ENCODE results near the gene FBXL16. TPM values are rescaled to one million over a fixed set of nuclear protein-coding genes. Genes with fewer than 3 reads are reported as not detected.

FBXL16 gene
- total and polyA plus RNA-seq, 2 of the 13 experiments (the other 11 are each of a cell fraction or from before 2014, with no cell fraction given): 0.22 to 2.0 TPM

GRCh38 chr16:740764-741505 lies 35.3 kb upstream of the FBXL16 start, which contains the start of gene CIAO3 (continued):
- TF ChIP-seq HOMEZ (CRISPR knock-in tag; IDR thresholded peaks at IDR 0.05; ENCODE audit: low read depth): 0 out of 2 replicates have a peak, but pooled peaks have one; percentile 15
- no peak for TF ChIP-seq ADNP (CRISPR knock-in tag; IDR thresholded peaks at IDR 0.05)
- no peak for TF ChIP-seq SMARCE1 (IDR thresholded peaks at IDR 0.05; ENCODE audit: borderline replicate concordance)
- TF ChIP-seq MXD4 (CRISPR knock-in tag; IDR thresholded peaks at IDR 0.05): peak; percentile 89
- TF ChIP-seq ZBTB40 (IDR thresholded peaks at IDR 0.05): no peak
- TF ChIP-seq ZBTB40 (CRISPR knock-in tag; IDR thresholded peaks at IDR 0.05): peak; percentile 77; the same call in 1 of the 2 replicates
- no peak for TF ChIP-seq HIVEP1 (CRISPR knock-in tag; IDR thresholded peaks at IDR 0.05)
- TF ChIP-seq IRF9 (CRISPR knock-in tag; IDR thresholded peaks at IDR 0.05; ENCODE audit: borderline replicate concordance): peak; percentile 90
- peak; percentile 86 for TF ChIP-seq CREB1 (IDR thresholded peaks at IDR 0.05)
- TF ChIP-seq CREB1 (CRISPR knock-in tag; IDR thresholded peaks at IDR 0.05): peak; percentile 54; the same call in 1 of the 2 replicates
- peak; percentile 34; the same call in 1 of the 2 replicates for TF ChIP-seq NFAT5 (CRISPR knock-in tag; IDR thresholded peaks at IDR 0.05)
- peak; percentile 96 for TF ChIP-seq TAF1 (CRISPR knock-in tag; IDR thresholded peaks at IDR 0.05)
- TF ChIP-seq TGIF2 (CRISPR knock-in tag; IDR thresholded peaks at IDR 0.05): peak; percentile 64
